HCT116 (cell line): ENCODE data around the gene FRY. TPM values are rescaled to one million over a fixed set of nuclear protein-coding genes. Genes with fewer than 3 reads are reported as not detected.

ENCODE experiments used
- ATAC-seq: fragments of 200-7000 bp; cut with Tn5 transposase; 2 replicates; pipeline ENCODE4 v1.9.1; 2020; ENCODE audit warnings: mild to moderate bottlenecking, moderate library complexity
- BruUV-seq: library from RNA; stranded (reverse); fragments of 400-500 nt; replicated peaks from 2 replicates; lab custom pipeline; 2021; lab: Mats Ljungman, UMichigan
- CTCF ChIA-PET: fragments of 300-600 bp; sonication (Branson Sonifier 250); formaldehyde crosslinking; loops from one replicate; lab custom pipeline; 2021; ENCODE audit warnings: antibody characterized with exemption; lab: Charles Lee
- POLR2A ChIA-PET: fragments of 300-600, 350-600 bp; sonication (Branson Sonifier 250); formaldehyde crosslinking; loops from one replicate; lab custom pipeline; 2021; ENCODE audit warnings: antibody characterized with exemption; lab: Charles Lee
- RAD21 ChIA-PET, 2 experiments: fragments of 300-600 bp; sonication (Branson Sonifier 250); formaldehyde crosslinking; loops; one replicate each; lab custom pipeline; 2023; ENCODE audit warnings: low total read pairs in 2 of 2; ENCODE audit not compliant: uncharacterized antibody in 2 of 2, unreplicated experiment in 2 of 2, low non-redundant PET in 1 of 2; lab: Charles Lee
- DNase-seq: peaks from one replicate; pipeline ENCODE4 v3.0.0-alpha.2; 2010; ENCODE audit warnings: low read depth, low spot score
- H2AFZ ChIP-seq: fragments of 200-600 bp; shearing (Covaris generic), sonication (generic); 2 replicates; pipeline ENCODE4 v1.6.1; 2017; ENCODE audit warnings: low read depth, mixed run types, mixed read lengths, antibody characterized with exemption, low read length; ENCODE audit not compliant: poor library complexity, severe bottlenecking
- H3K27ac ChIP-seq: 2 replicates; pipeline ENCODE4 v1.5.1; 2012; ENCODE audit warnings: low read depth, low read length
- H3K27me3 ChIP-seq: fragments of 200-600 bp; sonication (generic); 2 replicates; pipeline ENCODE4 v1.6.1; 2016; ENCODE audit warnings: mixed run types, low read length, mixed read lengths; ENCODE audit not compliant: insufficient read depth
- H3K36me3 ChIP-seq, 2 experiments: fragments of 200-500 bp in 1 of 2; fragments of 200-600 bp in 1 of 2; sonication (Bioruptor generic) in 1 of 2; sonication (generic) in 1 of 2; 2 replicates each; pipeline versions ENCODE4 v1.5.1 to v1.6.1; 2014 to 2016; ENCODE audit warnings: low read length in 2 of 2, inconsistent platforms in 1 of 2, mixed read lengths in 1 of 2, mixed run types in 1 of 2; ENCODE audit not compliant: insufficient read depth in 2 of 2, control insufficient read depth in 1 of 2
- H3K4me1 ChIP-seq, 2 experiments: fragments of 200-600 bp in 1 of 2; sonication (generic) in 1 of 2; 2 replicates each; pipeline versions ENCODE4 v1.5.1 to v1.6.1; 2012 to 2017; ENCODE audit warnings: low read length in 2 of 2, inconsistent platforms in 1 of 2, mild to moderate bottlenecking in 1 of 2, mixed read lengths in 1 of 2, mixed run types in 1 of 2, moderate library complexity in 1 of 2; ENCODE audit not compliant: insufficient read depth in 2 of 2, control insufficient read depth in 1 of 2
- H3K4me2 ChIP-seq: fragments of 200-600 bp; sonication (generic); 2 replicates; pipeline ENCODE4 v1.6.1; 2017; ENCODE audit warnings: mixed run types, low read length, mixed read lengths
- H3K4me3 ChIP-seq, 2 experiments: fragments of 200-600 bp in 1 of 2; sonication (generic) in 1 of 2; replicated peaks in 1 of 2; 2 replicates each; pipeline ENCODE4 v1.5.1; 2011 to 2016; ENCODE audit warnings: low read length in 2 of 2, control low read depth in 1 of 2, low read depth in 1 of 2, mild to moderate bottlenecking in 1 of 2, mixed read lengths in 1 of 2, mixed run types in 1 of 2
- H3K79me2 ChIP-seq: fragments of 200-600 bp; sonication (generic); 2 replicates; pipeline ENCODE4 v1.6.1; 2017; ENCODE audit warnings: mild to moderate bottlenecking, mixed run types, low read length, moderate library complexity, mixed read lengths; ENCODE audit not compliant: insufficient read depth
- H3K9ac ChIP-seq: fragments of 200-600 bp; sonication (generic); 2 replicates; pipeline ENCODE4 v1.6.1; 2016; ENCODE audit warnings: low read length, mixed read lengths
- H3K9me2 ChIP-seq: fragments of 200-600 bp; sonication (generic), shearing (Covaris generic); 2 replicates; pipeline ENCODE4 v1.6.1; 2017; ENCODE audit warnings: mixed run types, mild to moderate bottlenecking, moderate library complexity; ENCODE audit not compliant: insufficient read depth
- H3K9me3 ChIP-seq, 2 experiments: fragments of 200-500 bp in 1 of 2; fragments of 200-600 bp in 1 of 2; sonication (Bioruptor generic) in 1 of 2; sonication (generic) in 1 of 2; 2 replicates each; pipeline ENCODE4 v1.6.1; 2014 to 2017; ENCODE audit warnings: low read length in 2 of 2, mixed read lengths in 2 of 2, inconsistent platforms in 1 of 2, low read depth in 1 of 2, mild to moderate bottlenecking in 1 of 2, mixed run types in 1 of 2, moderate library complexity in 1 of 2; ENCODE audit not compliant: control insufficient read depth in 1 of 2, insufficient read depth in 1 of 2
- H4K20me1 ChIP-seq: fragments of 200-600 bp; sonication (generic), shearing (Covaris generic); 2 replicates; pipeline ENCODE4 v1.6.1; 2017; ENCODE audit warnings: mixed run types, mild to moderate bottlenecking, moderate library complexity; ENCODE audit not compliant: insufficient read depth
- CEBPB ChIP-seq: IDR thresholded peaks from 2 replicates; pipeline ENCODE4 v1.6.1; 2012; ENCODE audit warnings: low read depth
- CTCF ChIP-seq, 3 experiments: fragments of 200-600 bp in 1 of 3; sonication (generic) in 1 of 3; IDR thresholded peaks in 2 of 3; conservative IDR thresholded peaks in 1 of 3; 2 replicates each; pipeline ENCODE4 v1.5.1; 2012 to 2017; ENCODE audit warnings: low read depth in 2 of 3, low read length in 2 of 3, antibody characterized with exemption in 1 of 3, borderline replicate concordance in 1 of 3, control low read depth in 1 of 3, mild to moderate bottlenecking in 1 of 3, mixed read lengths in 1 of 3, mixed run types in 1 of 3, moderate library complexity in 1 of 3; ENCODE audit not compliant: insufficient read depth in 1 of 3
- POLR2AphosphoS5 ChIP-seq: IDR thresholded peaks from 2 replicates; pipeline ENCODE4 v1.6.1; 2011; ENCODE audit warnings: mild to moderate bottlenecking, low read depth, low read length, moderate library complexity
- SP1 ChIP-seq: IDR thresholded peaks from 2 replicates; pipeline ENCODE4 v1.6.1; 2012; ENCODE audit warnings: low read depth
- TCF7L2 ChIP-seq: IDR thresholded peaks from 2 replicates; pipeline ENCODE4 v1.7.0; 2011; ENCODE audit warnings: borderline replicate concordance, inconsistent platforms; ENCODE audit not compliant: insufficient read depth, insufficient read length; ENCODE audit errors: extremely low read depth
- YY1 ChIP-seq: IDR thresholded peaks from 2 replicates; pipeline ENCODE4 v1.6.1; 2011; ENCODE audit warnings: low read length, low read depth, moderate library complexity, mild to moderate bottlenecking; ENCODE audit not compliant: insufficient replicate concordance; ENCODE audit errors: extremely low read depth
- ZFX ChIP-seq: fragments of 450-650 bp; IDR thresholded peaks from 2 replicates; pipeline ENCODE4 v1.6.1; 2017
- intact Hi-C: fragments of 100-400 bp; cut with micrococcal nuclease; formaldehyde crosslinking; loops from 2 replicates; pipeline ENCODE4 v1.10.0; 2022
- total RNA-seq: library from RNA; stranded (reverse); gene quantifications from one replicate; pipeline ENCODE4 v1.2.1, GENCODE V29; 2021; ENCODE audit not compliant: unreplicated experiment
- TF ChIP-seq, protein P1 (sequence below): IDR thresholded peaks from 2 replicates; pipeline ENCODE4 v1.6.1; 2012

FRY gene
- total RNA-seq, 1 experiment from 2014 or later = 1.4 TPM

GRCh38 chr13:32040689-32041088, 9.1 kb downstream of the FRY start:
- DNase-seq (no peak), ATAC-seq (no peak)
- no peaks in the 10 kb centered on the region for H3K79me2 ChIP-seq
- ChIA-PET RAD21 (no interaction called here), POLR2A (no interaction called here), CTCF (interaction anchor here (0.6 to 1.0 kb wide), 2 partner anchors 10 to 30 kb away, joined by 3 to 5 read pairs; no protein-coding TSS in a partner anchor)
- no peak overlapping the region for H3K4me2 ChIP-seq
- no peaks in the 10 kb centered on the region for H3K36me3 ChIP-seq
- BruUV-seq = no TSS peak
- no peaks in the 10 kb centered on the region for H3K27me3 ChIP-seq
- no peak overlapping the region for H2AFZ ChIP-seq
- no peaks in the 10 kb centered on the region for H3K9me2 ChIP-seq
- H3K9me3 ChIP-seq = no peaks in the 10 kb centered on the region
- no peak overlapping the region for H3K27ac ChIP-seq
- H3K4me3 ChIP-seq = no peak overlapping the region
- no peaks in the 10 kb centered on the region for H3K4me1 ChIP-seq
- H4K20me1 ChIP-seq = no peaks in the 10 kb centered on the region
- intact Hi-C loops = no loop called here
- no peak overlapping the region for H3K9ac ChIP-seq
- TF ChIP-seq SP1 = no peak
- TF ChIP-seq YY1 = no peak
- TF ChIP-seq CEBPB = no peak
- TF ChIP-seq POLR2AphosphoS5 = no peak
- TF ChIP-seq CTCF (IDR thresholded peaks at IDR 0.05 in 2 of 3, conservative IDR thresholded peaks at IDR 0.05 in 1 of 3; ENCODE audit: borderline replicate concordance in 1 of 3, insufficient read depth in 1 of 3, low read depth in 2 of 3, low read length in 2 of 3) = no peak
- no peak for TF ChIP-seq ZFX
- TF ChIP-seq TCF7L2 = no peak
- TF ChIP-seq, protein P1, sequence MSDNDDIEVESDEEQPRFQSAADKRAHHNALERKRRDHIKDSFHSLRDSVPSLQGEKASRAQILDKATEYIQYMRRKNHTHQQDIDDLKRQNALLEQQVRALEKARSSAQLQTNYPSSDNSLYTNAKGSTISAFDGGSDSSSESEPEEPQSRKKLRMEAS = no peak
